Neural crest cell (in vitro differentiated cells): ENCODE results near the gene CEBPZOS. TPM values are rescaled to one million over a fixed set of nuclear protein-coding genes. Genes with fewer than 3 reads are reported as not detected.

Experiments used
- DNase-seq: peaks from one replicate; pipeline ENCODE4 v3.0.0; 2021; ENCODE audit warnings: low read depth, mixed read lengths, low spot score
- H3K27ac Mint-ChIP-seq: one replicate; pipeline ENCODE4 v1.8.0; 2021; ENCODE audit warnings: mild to moderate bottlenecking, mixed read lengths; ENCODE audit not compliant: unreplicated experiment
- H3K27me3 Mint-ChIP-seq: 2 replicates; pipeline ENCODE4 v1.8.0; 2021; ENCODE audit warnings: low read depth, mild to moderate bottlenecking, mixed read lengths
- H3K36me3 Mint-ChIP-seq: 2 replicates; pipeline ENCODE4 v1.8.0; 2021; ENCODE audit warnings: low read depth, mild to moderate bottlenecking, mixed read lengths
- H3K4me1 Mint-ChIP-seq: 2 replicates; pipeline ENCODE4 v1.8.0; 2021; ENCODE audit warnings: mixed read lengths
- H3K4me3 Mint-ChIP-seq: one replicate; pipeline ENCODE4 v1.8.0; 2021; ENCODE audit warnings: mild to moderate bottlenecking, mixed read lengths
- H3K9me3 Mint-ChIP-seq: 2 replicates; pipeline ENCODE4 v1.8.0; 2021; ENCODE audit warnings: mixed read lengths
- CTCF ChIP-seq: fragments of 200-600 bp; sonication (generic); conservative IDR thresholded peaks from 2 replicates; pipeline ENCODE4 v1.5.0; 2021; ENCODE audit warnings: antibody characterized with exemption, mild to moderate bottlenecking
- total RNA-seq: library from RNA; stranded (reverse); gene quantifications from 2 replicates; pipeline ENCODE4 v1.2.1, GENCODE V29; 2021

Gene CEBPZOS
- total RNA-seq, 1 donor from 2014 or later: not detected

GRCh38 chr2:37171624-37171950 lies 24.7 kb upstream of the CEBPZOS start:
- Mint-ChIP-seq H3K9me3 (no peaks in the 10 kb centered on the region), H3K4me1 (no peaks in the 10 kb centered on the region), H3K36me3 (no peaks in the 10 kb centered on the region), H3K27me3 (no peaks in the 10 kb centered on the region), H3K27ac (no peak overlapping the region), H3K4me3 (no peak overlapping the region)
- no peak for DNase-seq
- TF ChIP-seq CTCF: no peak

GRCh38 chr2:37173741-37174140 lies 22.6 kb upstream of the CEBPZOS start:
- Mint-ChIP-seq H3K4me1 (no peaks in the 10 kb centered on the region), H3K36me3 (no peaks in the 10 kb centered on the region), H3K4me3 (no peak overlapping the region), H3K27ac (peak overlapping the region; percentile 3), H3K27me3 (no peaks in the 10 kb centered on the region), H3K9me3 (no peaks in the 10 kb centered on the region)
- no peak for TF ChIP-seq CTCF
- DNase-seq: no peak

- Mint-ChIP-seq H3K27me3 (no peaks in the 10 kb centered on the region), H3K4me3 (no peak overlapping the region), H3K9me3 (no peaks in the 10 kb centered on the region), H3K27ac (no peak overlapping the region), H3K4me1 (no peaks in the 10 kb centered on the region), H3K36me3 (no peaks in the 10 kb centered on the region)
- DNase-seq: no peak
- no peak for TF ChIP-seq CTCF
Measured at GRCh38 chr2:37180006-37180639, 16.2 kb upstream of the CEBPZOS start.

- no peaks in the 10 kb centered on the region for H3K9me3 Mint-ChIP-seq
- no peak for TF ChIP-seq CTCF
- no peaks in the 10 kb centered on the region for H3K4me1 Mint-ChIP-seq
- no peak for DNase-seq
- no peaks in the 10 kb centered on the region for H3K36me3 Mint-ChIP-seq
- no peak overlapping the region for H3K27ac Mint-ChIP-seq
- no peak overlapping the region for H3K4me3 Mint-ChIP-seq
- H3K27me3 Mint-ChIP-seq: no peaks in the 10 kb centered on the region
Measured at GRCh38 chr2:37180640-37181039, 15.7 kb upstream of the CEBPZOS start.

GRCh38 chr2:37181726-37182684 lies 14.3 kb upstream of the CEBPZOS start:
- no peaks in the 10 kb centered on the region for H3K9me3 Mint-ChIP-seq
- no peaks in the 10 kb centered on the region for H3K36me3 Mint-ChIP-seq
- no peak for DNase-seq
- no peak overlapping the region for H3K27ac Mint-ChIP-seq
- no peaks in the 10 kb centered on the region for H3K27me3 Mint-ChIP-seq
- no peak for TF ChIP-seq CTCF
- no peak overlapping the region for H3K4me3 Mint-ChIP-seq
- H3K4me1 Mint-ChIP-seq: no peaks in the 10 kb centered on the region
